GM21723 (cell line): Measurements from ENCODE around the gene GLDN.

Source experiments
- ATAC-seq: cut with Tn5 transposase; IDR thresholded peaks from one replicate; pipeline ENCODE4 v1.9.1; 2021; ENCODE audit warnings: mild to moderate bottlenecking, moderate library complexity; ENCODE audit not compliant: unreplicated experiment

The GLDN gene

GRCh38 chr15:51341366-51342226, at the start of gene GLDN:
TSS of gene GLDN (plus strand) at chr15:51341655. CDS start at chr15:51341685, 30 bp downstream.
- ATAC-seq = no peak

GRCh38 chr15:51298620-51299019, 42.8 kb upstream of the GLDN start:
- ATAC-seq = no peak

DNA sequence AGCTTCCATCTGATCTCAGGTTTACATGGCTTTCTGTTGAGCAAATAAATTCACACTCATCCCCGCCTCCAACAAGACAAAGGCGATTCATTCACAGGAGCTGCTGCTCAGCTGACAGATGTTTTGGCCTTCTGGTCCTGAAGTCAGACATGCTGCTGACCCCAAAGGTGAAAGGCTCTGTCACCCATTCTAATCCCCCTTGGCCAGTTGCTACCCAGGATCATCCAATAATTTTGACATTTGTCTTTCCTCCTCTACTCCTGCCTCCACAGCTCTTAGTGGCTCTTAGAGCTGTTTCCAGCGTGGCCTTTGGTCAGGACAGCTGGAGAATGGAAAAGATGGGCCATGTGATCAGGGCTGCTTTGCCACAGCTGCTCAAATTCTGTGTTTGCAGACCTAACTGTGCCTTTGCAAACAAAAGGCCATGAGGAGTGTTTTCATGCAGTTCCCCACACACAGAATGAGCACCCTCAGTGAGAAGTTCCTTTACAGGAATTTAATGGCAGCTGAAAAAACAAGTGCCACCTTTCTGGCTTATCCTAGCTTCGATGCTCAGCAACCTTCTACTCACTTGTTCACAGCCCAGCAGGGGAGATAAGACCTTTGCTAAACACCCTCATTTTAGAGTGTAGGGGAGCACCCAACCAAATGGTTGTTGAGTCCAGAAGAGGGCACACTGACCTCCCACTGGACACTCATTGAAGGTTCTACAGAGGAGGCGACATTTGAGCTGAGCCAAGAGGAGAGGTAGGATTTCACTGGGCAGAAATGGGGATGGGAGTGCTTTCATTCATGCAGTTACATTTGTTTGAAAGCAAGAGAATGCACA, 42.1 kb upstream of the GLDN start:
- no peak for ATAC-seq

DNA sequence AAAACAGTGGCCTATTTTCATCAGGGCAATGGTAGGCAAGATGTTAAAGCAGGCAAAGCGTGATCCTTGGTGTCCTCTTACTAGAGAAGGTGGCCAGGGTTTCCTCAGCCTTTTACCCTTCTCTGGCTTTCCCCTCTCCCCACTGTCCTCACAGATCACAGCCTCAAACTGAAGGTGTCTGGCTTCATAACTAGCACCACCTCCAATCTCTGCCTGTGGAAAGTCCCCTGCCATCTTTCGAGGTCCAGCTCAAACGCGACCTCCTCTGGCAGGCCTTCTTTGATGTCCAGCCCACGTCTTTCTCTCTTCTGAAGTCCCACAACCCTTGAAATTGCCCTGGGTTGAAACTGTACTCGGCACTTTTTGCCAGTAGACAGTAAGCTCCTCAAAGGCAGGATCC, 39.0 kb upstream of the GLDN start:
- ATAC-seq = no peak

DNA sequence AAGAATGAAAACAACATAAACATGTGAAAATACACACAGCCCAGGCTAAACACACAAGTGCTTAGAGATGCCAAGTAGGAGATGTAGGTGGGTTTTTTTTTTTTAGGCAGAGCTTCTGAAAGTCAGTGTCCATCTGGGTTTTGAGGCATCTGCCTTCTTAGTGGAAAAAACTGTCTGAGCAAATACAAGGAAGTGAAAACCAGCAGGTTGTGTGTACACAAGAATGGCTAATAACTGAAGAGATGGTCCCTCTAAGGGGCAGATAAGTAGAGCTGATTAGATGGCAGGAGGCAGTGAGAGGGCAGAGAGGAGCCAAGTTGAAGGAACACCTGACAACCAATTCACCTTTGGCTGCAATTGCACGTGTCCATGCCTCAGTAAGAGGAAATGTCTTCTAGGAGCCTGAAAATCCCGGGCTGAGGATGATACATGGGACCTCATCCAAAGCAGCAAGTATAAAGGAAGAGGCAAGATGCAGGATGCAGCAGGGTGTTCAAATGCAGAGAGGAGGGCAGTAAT, 37.9 kb upstream of the GLDN start:
- ATAC-seq = no peak

GRCh38 chr15:51307325-51307724, 34.1 kb upstream of the GLDN start:
- ATAC-seq = no peak

DNA sequence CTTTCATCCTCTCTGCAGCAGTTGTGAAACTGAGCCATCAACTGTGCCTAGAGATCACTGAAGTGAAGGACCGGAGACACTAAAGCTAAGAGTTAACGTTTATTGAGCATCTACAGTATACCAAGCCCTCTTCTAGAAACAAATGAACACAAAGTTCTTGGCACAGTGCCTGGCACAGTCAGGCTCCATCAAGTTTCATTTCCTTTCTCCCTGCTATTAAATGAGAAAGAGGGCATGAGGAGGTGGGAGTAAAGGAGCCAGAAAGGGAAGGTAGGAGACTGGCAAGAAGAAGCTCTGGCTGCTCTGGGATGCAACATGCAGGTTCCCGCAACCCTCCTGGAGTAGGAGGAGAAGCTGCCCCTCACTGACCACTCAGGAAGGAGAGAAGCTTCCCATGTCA, 33.6 kb upstream of the GLDN start:
- no peak for ATAC-seq

DNA sequence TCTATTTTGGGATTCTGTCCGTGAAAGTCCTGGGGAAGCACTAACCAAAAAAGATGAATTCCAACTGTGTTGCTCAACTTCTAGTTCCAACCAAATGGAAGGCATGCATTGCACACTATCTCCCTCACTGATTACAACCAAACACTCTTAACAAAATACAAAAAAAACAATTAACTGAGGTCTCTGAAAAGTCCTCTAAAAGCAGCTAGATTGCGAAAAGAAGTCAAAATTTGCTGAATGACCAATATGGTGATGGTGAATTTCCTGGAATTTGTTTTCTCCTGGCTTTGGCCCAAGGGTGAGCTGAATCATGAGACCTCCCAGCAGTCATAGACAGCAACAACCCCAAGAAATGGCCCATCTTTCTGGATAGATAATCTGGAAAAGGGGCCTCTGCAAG, 31.4 kb upstream of the GLDN start:
- ATAC-seq = no peak

GRCh38 chr15:51311510-51311909, 29.9 kb upstream of the GLDN start:
- ATAC-seq = no peak

GRCh38 chr15:51312166-51313073, 29.0 kb upstream of the GLDN start:
- no peak for ATAC-seq

DNA sequence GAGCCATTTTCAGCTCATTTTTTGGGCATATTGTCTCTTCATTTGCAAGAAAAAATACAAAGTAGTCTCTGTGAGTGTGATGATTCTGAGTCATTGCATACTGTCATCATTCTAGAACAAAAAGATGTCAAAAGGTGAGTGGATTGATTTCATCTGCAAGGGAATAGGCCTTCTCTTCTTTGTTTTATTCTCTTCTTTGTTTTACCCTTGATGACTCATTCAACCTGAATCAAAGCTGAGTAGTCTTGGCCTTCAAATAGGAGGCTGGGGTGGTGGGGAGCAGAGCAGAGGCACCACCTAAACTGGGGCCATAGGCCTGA, 28.4 kb upstream of the GLDN start:
- no peak for ATAC-seq

DNA sequence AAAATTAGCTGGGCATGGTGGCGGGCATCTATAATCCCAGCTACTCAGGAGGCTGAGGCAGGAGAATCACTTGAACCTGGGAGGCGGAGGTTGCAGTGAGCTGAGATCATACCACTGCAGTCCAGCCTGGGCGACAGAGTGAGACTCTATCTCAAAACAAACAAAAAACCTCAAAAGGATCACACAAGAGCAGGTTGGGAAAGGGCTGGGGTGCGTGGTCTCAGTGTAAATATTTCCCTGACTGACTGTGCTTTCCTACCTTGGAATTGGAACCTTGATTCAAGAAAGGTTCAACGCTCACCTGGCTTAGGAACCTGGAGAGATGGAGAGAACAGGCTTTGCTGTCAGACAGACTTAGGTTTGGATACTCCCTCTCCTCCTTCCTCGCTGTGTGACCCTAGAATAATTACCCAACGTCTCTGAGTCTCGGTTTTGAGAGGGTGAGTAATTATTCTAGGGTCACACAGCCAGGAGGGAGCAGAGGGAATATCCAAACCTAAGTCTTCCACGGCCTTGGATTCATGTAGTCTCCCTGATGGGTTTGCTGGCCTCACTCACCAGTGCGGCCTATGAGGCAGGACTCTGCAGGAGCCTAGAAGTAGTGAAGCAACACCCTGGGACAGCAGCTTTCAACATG, 27.7 kb upstream of the GLDN start:
- ATAC-seq = no peak

DNA sequence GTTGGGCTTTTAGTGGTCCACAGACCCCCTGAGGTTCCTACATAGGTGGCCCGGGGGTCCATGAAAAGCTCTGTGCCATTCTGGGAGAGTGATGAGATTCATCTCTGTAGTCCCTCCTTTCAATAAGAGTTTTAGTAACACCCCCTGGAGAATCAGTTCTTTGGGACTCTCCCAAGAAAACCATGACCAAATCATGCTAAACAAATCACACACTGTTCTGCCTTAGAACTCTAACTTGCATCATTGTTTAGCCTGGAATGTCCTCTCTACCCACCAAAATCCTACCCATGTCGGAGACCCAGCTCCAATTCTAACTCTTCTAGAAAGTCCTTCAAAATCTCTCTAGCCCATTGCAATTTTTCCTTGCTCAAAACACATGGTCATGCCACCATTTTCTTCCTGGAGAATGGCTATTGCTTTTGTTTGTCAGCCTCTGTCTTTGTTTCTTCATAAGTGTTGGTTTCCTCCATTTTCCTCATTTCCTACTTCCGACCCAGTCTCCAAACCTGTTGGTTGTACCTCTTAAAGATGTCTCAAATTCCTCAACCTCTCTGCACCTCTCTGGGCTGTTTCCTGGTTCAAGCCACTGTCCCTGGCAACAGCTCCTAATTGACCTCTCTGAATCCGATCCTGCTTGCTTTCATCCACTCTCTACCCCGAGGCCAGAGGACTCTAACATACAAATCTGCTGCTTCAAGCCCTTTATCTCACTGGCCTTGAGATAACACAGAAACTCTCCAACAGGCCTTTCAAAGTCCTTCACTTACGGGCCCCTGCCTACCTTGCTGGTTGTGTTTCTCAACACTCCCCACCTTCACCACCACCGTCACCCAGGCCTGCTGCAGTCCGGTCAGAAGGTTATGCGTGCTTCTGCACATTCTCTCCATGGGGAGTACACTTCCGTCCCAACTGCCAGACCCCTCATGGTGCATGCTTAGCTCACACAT, 26.8 kb upstream of the GLDN start:
- no peak for ATAC-seq

- no peak for ATAC-seq
Observed at GRCh38 chr15:51315726-51316125, 25.7 kb upstream of the GLDN start.

GRCh38 chr15:51316636-51317035, 24.8 kb upstream of the GLDN start:
- ATAC-seq = no peak

GRCh38 chr15:51318382-51319150, 22.9 kb upstream of the GLDN start:
- ATAC-seq = no peak

DNA sequence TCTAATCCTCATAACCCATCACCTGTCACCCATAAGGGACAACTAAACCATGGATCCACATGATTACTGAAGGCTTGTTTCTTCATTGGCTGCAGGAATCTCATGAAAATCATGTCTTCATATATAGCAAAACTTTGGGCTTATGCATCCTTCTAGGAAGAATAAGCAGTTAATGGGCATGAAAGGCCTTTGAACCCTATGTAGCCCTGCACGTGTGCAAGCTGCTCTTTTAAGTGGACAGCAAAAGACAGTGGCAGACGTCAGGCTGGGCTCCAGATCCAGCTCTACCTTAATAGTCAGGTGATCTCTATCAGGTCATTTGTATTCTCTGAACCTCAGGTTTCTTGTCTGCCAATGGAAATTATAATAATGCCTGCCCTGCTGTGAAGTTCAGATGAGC, 21.9 kb upstream of the GLDN start:
- ATAC-seq = no peak

- ATAC-seq = no peak
Observed at GRCh38 chr15:51320843-51321242, 20.6 kb upstream of the GLDN start.

DNA sequence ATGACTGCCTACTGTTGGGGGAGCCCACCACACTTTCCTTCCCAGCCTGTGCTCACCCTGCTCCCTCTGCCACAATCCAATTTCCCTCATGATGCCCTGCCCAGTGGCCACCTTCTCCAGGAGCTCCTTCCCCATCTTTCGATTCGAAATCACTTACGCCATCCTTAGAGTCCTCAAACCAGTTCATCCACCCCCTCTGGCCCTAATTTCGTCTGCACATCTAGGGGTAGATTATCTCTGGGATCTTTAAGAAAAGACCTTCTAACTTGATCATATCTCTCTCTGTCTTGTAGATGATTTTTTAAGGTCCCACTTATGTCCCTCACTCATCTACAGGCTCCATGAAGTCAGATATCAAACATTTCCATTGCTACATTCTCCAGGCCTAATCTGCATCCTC, 20.1 kb upstream of the GLDN start:
- no peak for ATAC-seq
